Peyer's patch (tissue), 4 donors: ENCODE measurements around the gene NEU4. TPM values are rescaled to one million over a fixed set of nuclear protein-coding genes. Genes with fewer than 3 reads are reported as not detected.

ENCODE experiments used
- DNase-seq, 3 donors: peaks; one replicate each; pipeline ENCODE4 v3.0.0-alpha.2; 2017 to 2019
- H3K27ac ChIP-seq, 4 donors: fragments of 200-600 bp; sonication (generic); one replicate each; pipeline ENCODE4 v1.5.1; 2016 to 2019
- H3K27me3 ChIP-seq, 2 donors: fragments of 200-600 bp; sonication (generic); one replicate each; pipeline ENCODE4 v1.5.1; 2019
- H3K36me3 ChIP-seq, 3 donors: fragments of 200-600 bp; sonication (generic); one replicate each; pipeline ENCODE4 v1.5.1; 2016 to 2019
- H3K4me1 ChIP-seq, 4 donors: fragments of 200-600 bp; sonication (generic); one replicate each; pipeline ENCODE4 v1.5.1; 2016 to 2019
- H3K4me3 ChIP-seq, 4 donors: fragments of 200-600 bp; sonication (generic); 1 replicate in 3 of 4; 2 replicates in 1 of 4; pipeline ENCODE4 v1.5.1; 2016 to 2019; ENCODE audit warnings: mild to moderate bottlenecking in 1 of 4
- H3K9me3 ChIP-seq, 4 donors: fragments of 200-600 bp; sonication (generic); one replicate each; pipeline ENCODE4 v1.5.1; 2016 to 2019; ENCODE audit warnings: mild to moderate bottlenecking in 1 of 4
- POLR2A ChIP-seq, 2 donors: fragments of 450-650 bp; IDR thresholded peaks; one replicate each; pipeline ENCODE4 v1.5.1; 2017; ENCODE audit warnings: antibody characterized with exemption in 2 of 2, mild to moderate bottlenecking in 2 of 2, moderate library complexity in 2 of 2
- total RNA-seq, 4 donors: library from RNA; depleted of rRNA; stranded (reverse); fragments of >200 nt; gene quantifications; one replicate each; pipeline ENCODE4 v1.1.0, GENCODE V29; 2016
- TF ChIP-seq, protein P1 (sequence below), 6 experiments: fragments of 450-650 bp in 4 of 6; fragments of 200-600 bp in 2 of 6; sonication (generic) in 1 of 6; IDR thresholded peaks; one replicate each; pipeline ENCODE4 v1.5.1; 2017 to 2019; ENCODE audit warnings: antibody characterized with exemption in 6 of 6, mild to moderate bottlenecking in 3 of 6, moderate library complexity in 1 of 6

Gene NEU4
- total RNA-seq, 4 donors from 2014 or later, result 35.5 to 73.3 (median 55.9) TPM

DNA sequence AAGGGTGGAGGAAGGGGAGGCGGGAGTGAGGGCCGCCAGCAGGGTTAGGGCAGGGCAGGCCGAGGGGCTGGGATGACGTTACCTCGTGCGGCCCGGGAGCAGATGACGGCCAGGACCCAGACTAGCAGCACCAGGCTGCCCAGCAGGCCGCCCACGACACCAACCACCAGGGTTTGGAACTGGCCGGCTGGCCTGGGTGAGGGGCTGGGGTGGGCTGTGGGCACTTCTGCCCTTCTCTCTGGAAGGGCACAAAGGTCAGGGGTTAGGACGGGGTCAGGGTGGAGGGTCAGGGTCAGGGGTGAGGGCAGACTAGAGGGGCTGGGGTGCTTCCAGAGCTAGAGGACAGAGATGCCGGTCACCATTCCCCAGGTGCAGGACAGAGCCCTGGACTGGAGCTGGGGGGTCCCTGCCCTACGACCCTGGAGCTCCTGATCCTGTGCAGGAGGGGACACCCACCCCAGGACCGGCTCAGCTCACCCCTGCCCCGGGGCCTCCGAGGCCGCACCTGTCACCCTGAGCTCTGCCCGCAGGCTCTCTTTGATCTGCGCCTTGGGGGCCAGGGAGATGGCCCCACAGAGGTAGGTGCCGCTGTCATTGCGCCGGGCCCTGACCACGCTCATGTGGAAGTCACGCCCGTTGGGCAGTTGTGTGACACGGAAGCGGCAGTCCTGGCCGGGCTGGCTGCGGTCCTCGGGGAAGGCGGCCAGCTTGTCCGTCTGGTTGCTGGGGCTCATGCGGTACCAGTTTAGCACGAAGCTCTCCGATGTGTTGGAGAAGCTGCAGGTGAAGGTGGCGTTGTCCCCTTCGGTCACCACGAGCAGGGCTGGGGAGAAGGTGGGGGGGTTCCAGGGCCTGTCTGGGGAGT, 43.4 kb downstream of the NEU4 start:
- no peak overlapping the region for H3K4me3 ChIP-seq
- no peaks in the 10 kb centered on the region for H3K9me3 ChIP-seq
- no peaks in the 10 kb centered on the region for H3K36me3 ChIP-seq
- no peak overlapping the region for H3K27ac ChIP-seq
- no peaks in the 10 kb centered on the region for H3K27me3 ChIP-seq
- peak in 1 of 3 donors; percentile 40 for DNase-seq
- TF ChIP-seq POLR2A (IDR thresholded peaks at IDR 0.05), result no peak
- TF ChIP-seq, protein P1, sequence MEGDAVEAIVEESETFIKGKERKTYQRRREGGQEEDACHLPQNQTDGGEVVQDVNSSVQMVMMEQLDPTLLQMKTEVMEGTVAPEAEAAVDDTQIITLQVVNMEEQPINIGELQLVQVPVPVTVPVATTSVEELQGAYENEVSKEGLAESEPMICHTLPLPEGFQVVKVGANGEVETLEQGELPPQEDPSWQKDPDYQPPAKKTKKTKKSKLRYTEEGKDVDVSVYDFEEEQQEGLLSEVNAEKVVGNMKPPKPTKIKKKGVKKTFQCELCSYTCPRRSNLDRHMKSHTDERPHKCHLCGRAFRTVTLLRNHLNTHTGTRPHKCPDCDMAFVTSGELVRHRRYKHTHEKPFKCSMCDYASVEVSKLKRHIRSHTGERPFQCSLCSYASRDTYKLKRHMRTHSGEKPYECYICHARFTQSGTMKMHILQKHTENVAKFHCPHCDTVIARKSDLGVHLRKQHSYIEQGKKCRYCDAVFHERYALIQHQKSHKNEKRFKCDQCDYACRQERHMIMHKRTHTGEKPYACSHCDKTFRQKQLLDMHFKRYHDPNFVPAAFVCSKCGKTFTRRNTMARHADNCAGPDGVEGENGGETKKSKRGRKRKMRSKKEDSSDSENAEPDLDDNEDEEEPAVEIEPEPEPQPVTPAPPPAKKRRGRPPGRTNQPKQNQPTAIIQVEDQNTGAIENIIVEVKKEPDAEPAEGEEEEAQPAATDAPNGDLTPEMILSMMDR (IDR thresholded peaks at IDR 0.05), result no peak
- H3K4me1 ChIP-seq, result no peaks in the 10 kb centered on the region

DNA sequence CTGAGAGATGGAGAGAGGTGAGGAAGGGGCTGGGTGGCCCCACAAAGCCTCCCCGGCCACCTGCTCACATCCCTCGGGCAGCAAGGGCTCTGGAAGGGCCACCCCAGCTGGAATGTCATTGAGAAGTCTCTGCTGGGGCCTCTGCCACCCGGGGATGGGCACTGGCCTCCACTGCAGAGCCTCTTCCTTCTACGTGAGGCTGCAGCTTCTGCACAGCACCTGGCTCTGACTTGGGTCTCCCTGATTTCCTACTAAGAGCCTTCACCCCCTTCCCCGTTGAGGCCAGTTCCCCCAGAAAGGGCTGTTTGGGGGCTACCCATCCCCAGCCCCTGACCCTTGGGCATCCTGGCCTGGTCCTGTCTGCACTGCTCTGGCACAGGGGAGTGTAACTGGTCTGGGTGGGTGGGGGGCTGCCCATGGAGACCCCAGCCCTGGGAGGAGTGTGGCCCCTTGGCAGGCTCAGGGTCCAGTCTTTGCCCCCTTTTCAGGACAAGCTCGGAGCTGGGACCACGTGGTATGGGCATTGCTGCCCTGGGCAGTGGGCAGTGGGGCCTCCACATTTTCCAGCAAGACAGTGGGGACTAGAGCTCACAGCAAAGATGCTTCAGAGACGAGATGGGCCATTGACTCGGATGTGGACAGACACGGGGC, 44.1 kb downstream of the NEU4 start:
- no peak overlapping the region for H3K4me3 ChIP-seq
- H3K27ac ChIP-seq, result no peak overlapping the region
- DNase-seq, result peak in 1 of 3 donors; percentile 38
- no peaks in the 10 kb centered on the region for H3K9me3 ChIP-seq
- H3K36me3 ChIP-seq, result no peaks in the 10 kb centered on the region
- H3K4me1 ChIP-seq, result no peaks in the 10 kb centered on the region
- TF ChIP-seq, protein P1 (IDR thresholded peaks at IDR 0.05), result no peak
- no peak for TF ChIP-seq POLR2A (IDR thresholded peaks at IDR 0.05)
- no peaks in the 10 kb centered on the region for H3K27me3 ChIP-seq

DNA sequence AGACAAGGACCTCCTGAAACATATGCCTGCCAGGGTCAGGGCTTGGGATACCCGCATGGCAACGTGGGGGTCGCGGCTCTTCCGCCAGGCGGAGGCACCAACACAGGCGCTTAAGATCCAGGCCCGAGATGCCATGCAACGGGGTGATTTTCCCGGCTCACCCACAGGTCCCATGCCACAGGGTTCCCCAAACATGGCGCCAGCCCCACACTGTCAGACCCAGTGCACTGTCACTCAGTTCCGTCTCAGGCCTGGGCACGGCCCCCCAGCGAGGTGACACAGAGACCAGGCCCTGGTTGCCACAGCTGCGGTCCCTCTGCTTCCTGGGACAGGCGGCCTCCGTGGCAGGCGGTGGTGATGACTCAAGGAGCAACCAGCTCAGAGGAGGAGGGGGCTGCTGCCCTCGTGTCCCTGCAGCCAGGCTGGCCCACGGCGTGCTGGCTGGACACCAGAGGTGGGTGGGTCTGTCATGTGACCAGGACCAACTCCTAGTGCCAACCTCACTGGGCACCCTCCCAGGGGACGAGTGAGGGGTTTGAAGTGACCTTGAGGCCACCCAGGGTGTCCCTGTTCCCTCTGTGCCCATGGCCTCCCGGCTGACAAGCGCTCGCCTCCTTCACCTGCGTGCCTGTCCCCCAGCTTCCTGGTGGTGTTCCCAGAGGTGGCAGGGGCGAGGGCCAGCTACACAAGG, 44.8 kb downstream of the NEU4 start:
- H3K4me3 ChIP-seq, result no peak overlapping the region
- no peaks in the 10 kb centered on the region for H3K36me3 ChIP-seq
- DNase-seq, result peak in 2 of 3 donors; percentile 42 to 43
- no peaks in the 10 kb centered on the region for H3K27me3 ChIP-seq
- peaks cover 0 to 3% (median under 1%) of the 10 kb centered on the region in 4 donors for H3K4me1 ChIP-seq
- H3K9me3 ChIP-seq, result no peaks in the 10 kb centered on the region
- no peak for TF ChIP-seq POLR2A (IDR thresholded peaks at IDR 0.05)
- TF ChIP-seq, protein P1 (IDR thresholded peaks at IDR 0.05), result no peak
- H3K27ac ChIP-seq, result no peak overlapping the region

DNA sequence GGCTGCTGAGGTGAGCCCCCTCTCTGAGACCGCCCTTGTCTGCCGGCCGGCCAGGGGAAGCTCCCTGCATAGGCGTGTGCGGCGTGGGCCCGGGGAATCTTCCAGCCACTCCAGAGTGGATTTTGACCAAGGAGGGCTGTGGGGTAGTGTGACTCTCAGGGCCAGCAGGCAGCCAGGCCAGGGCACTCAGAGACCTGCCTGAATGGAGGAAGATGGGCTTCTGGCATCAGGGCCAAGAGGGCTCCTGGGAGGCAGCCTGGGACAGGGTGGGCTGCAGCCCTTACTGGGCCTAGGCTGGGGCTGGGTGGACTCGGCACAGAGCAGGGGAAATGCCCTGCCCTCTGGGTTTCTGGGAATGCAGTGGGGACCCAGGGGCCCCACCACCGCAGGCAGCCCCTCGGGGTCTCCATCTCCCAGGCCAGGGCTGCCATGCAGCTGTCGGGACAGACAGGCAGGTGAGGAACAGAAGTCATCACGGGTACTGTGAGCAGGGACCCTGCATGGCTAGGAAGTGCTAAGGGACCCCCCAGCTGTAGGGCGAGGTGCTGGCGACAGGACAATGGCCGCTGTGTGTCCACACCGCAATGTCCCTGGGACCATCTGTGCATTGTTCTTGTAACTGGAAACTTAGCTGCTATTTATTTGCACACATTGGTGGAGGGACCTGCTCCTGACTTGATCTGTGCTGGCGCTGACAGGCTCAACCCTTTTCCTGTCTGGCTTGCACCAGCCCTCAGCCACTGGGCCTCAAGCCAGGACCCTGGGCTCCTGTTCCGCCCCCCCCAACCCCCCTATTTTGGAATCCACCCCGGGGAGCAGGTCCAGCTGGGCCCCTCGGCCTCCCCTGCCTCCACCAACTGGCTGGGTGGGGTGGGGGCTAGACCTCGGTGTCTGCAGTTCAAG, 45.6 kb downstream of the NEU4 start:
- Histone ChIP-seq H3K27ac (no peak overlapping the region), H3K4me3 (no peak overlapping the region), H3K9me3 (no peaks in the 10 kb centered on the region), H3K4me1 (peaks cover 0 to 11% (median 8%) of the 10 kb centered on the region in 4 donors), H3K27me3 (no peaks in the 10 kb centered on the region), H3K36me3 (no peaks in the 10 kb centered on the region)
- no peak for TF ChIP-seq POLR2A (IDR thresholded peaks at IDR 0.05)
- TF ChIP-seq, protein P1 (IDR thresholded peaks at IDR 0.05), result no peak
- DNase-seq, result peak in 1 of 3 donors; percentile 43
